ENCODE data around the gene ANKHD1.

Gene ANKHD1, protein sequence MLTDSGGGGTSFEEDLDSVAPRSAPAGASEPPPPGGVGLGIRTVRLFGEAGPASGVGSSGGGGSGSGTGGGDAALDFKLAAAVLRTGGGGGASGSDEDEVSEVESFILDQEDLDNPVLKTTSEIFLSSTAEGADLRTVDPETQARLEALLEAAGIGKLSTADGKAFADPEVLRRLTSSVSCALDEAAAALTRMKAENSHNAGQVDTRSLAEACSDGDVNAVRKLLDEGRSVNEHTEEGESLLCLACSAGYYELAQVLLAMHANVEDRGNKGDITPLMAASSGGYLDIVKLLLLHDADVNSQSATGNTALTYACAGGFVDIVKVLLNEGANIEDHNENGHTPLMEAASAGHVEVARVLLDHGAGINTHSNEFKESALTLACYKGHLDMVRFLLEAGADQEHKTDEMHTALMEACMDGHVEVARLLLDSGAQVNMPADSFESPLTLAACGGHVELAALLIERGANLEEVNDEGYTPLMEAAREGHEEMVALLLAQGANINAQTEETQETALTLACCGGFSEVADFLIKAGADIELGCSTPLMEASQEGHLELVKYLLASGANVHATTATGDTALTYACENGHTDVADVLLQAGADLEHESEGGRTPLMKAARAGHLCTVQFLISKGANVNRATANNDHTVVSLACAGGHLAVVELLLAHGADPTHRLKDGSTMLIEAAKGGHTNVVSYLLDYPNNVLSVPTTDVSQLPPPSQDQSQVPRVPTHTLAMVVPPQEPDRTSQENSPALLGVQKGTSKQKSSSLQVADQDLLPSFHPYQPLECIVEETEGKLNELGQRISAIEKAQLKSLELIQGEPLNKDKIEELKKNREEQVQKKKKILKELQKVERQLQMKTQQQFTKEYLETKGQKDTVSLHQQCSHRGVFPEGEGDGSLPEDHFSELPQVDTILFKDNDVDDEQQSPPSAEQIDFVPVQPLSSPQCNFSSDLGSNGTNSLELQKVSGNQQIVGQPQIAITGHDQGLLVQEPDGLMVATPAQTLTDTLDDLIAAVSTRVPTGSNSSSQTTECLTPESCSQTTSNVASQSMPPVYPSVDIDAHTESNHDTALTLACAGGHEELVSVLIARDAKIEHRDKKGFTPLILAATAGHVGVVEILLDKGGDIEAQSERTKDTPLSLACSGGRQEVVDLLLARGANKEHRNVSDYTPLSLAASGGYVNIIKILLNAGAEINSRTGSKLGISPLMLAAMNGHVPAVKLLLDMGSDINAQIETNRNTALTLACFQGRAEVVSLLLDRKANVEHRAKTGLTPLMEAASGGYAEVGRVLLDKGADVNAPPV (N-terminal part only)

DNA sequence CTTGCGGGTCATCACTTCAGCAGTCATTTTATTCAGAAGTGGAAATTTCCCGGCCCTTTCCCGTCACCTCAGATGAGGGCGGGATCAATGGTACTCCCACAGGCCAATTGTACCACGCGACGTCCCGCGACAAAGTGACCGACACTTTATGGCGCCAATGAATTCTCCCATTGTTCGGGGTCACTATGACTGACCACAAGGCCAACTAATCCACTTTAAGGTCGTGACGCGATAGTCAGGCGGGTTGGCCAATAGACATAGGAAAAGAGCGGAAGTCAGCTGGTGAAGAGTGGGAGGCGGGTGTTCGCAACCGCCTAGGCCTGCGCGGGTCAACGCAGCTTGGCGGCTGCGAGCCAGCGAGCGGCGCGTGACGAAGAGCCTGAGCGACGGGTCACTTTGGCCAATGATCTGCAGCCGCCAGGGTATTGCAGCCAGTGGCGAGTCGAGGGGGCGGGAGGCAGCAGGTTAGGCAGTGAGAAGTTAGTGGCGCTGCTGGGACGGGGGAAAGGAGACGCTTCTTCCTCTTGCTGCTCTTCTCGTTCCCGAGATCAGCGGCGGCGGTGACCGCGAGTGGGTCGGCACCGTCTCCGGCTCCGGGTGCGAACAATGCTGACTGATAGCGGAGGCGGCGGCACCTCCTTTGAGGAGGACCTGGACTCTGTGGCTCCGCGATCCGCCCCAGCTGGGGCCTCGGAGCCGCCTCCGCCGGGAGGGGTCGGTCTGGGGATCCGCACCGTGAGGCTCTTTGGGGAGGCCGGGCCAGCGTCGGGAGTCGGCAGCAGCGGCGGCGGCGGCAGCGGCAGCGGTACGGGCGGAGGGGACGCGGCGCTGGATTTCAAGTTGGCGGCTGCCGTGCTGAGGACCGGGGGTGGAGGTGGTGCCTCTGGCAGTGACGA, at the start of gene ANKHD1:
Gene ANKHD1 (plus strand): TSS at position 472 of the 896 bp plus-strand sequence. CDS start 135 bp downstream, at position 607.
- DNase-seq, result peak; percentile 90 to 92

DNA sequence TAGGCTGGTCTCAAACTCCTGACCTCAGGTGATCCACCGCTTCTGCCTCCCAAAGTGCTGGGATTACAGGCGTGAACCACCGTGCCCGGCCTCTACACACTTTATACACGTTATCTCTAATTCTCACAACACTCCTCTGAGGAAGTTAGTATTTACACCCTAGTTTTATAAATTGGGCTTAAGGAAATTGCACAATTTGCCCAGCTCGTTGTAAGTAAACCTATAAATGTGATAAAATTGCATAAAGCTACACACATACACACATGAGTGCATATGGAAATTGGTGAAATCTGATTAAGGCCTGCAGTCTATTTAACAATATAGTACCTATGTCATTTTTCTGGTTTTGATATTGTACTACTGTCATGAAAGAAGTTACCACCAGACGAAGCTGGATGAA, 46.1 kb upstream of the ANKHD1 start:
- DNase-seq, result no peak

DNA sequence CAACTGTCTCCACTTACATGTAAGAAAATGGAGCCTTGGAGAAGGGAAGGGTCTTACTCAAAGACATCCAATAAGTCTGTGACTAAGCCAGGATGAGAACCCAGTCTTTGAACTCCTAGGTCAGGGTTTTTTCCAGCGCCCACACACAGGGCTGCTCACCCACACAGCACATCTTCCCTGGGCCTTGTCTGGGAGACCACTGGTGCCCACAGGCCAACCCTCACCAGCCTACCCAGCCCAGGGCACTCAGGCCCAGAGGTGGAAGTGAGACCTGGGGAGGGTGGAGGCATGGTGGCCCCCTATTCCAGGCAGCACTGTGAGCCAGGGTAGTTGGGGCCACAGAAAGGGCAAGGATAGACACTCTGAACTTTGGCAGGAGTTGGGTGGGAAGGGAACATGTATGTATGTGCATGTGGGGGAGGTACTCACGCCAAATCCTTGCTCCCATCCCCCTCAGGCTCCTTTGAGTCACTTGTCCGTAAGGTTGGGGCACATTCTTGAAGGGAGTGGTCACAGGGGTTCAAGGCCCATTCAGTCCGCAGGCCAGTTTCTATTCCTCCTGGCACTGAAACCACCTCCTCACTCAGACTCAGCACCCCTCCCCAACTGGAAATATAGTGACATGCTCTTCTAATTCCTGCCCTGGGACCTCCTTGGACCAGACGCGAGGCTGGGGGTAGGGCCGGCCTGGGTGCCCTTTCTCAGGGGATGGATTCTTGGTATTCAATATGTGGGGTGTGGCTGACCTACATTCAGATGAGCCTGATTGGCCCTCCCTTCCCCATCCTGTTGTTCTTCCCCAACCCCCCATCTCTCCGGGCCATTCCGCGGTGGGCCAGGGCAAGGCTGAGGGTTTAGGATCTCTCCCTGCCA, 44.5 kb upstream of the ANKHD1 start:
- no peak for DNase-seq

DNA sequence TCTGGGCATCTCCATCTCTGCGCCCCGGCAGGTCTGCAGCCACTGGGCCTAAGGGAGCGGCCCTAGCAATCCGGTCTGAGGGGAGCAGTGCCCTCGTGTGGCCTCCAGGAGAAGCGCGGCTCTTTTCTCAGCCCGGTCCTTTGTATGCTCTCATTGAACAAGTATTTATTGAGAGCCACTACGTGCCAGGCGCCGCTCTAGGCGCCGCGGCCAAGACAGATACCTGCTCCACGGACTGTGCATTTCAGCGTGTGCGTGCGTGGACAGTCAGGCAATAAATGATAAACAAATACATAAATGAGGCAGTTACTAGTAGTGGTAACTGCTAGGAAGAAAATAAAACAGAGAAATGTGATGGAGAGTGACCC, 43.9 kb upstream of the ANKHD1 start:
- peak; percentile 69 to 74 for DNase-seq

DNA sequence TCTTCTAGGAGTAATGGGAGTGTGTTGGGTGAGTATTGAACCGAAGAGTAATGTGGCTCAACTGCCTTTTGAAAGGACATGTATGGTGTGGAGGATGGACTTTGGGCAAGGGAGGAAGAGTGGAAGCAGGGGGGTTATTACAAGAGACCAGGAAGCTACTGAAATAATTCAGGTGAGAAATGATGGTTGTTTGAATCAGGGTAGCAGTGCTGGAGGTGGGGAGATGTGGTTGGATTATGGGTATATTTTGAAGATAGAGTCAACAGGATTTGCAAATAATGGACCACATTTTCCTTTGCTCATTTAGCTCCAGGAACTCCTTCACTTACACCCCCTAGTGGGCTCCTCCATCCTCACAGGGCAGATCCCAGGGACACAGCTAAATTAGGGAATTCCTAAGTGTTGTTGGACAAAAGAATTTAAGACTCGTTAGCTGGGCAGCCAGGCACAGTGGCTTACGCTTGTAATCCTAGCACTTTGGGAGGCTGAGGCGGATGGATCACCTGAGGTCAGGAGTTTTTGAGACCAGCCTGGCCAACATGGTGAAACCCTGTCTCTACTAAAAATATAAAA, 42.8 kb upstream of the ANKHD1 start:
- no peak for DNase-seq

DNA sequence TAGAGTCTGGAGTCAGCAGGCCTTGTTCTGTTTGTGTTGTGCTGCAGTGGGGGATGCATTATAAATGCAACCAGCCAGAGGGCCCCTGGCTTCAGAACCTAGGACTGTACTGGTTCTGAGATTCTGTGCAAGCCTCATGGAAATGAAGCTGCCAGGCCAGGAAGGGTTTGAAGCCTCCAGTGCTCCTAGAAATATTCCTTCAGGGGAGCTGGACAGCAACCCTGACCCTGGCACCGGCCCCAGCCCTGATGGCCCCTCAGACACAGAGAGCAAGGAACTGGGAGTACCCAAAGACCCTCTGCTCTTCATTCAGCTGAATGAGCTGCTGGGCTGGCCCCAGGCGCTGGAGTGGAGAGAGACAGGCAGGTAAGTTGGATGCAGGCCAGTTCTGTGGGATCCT, 41.5 kb upstream of the ANKHD1 start, which contains the start of gene SLC4A9:
Gene SLC4A9 (plus strand): TSS at position 94 of the 400 bp plus-strand sequence. CDS start 43 bp downstream, at position 137.
- no peak for DNase-seq

DNA sequence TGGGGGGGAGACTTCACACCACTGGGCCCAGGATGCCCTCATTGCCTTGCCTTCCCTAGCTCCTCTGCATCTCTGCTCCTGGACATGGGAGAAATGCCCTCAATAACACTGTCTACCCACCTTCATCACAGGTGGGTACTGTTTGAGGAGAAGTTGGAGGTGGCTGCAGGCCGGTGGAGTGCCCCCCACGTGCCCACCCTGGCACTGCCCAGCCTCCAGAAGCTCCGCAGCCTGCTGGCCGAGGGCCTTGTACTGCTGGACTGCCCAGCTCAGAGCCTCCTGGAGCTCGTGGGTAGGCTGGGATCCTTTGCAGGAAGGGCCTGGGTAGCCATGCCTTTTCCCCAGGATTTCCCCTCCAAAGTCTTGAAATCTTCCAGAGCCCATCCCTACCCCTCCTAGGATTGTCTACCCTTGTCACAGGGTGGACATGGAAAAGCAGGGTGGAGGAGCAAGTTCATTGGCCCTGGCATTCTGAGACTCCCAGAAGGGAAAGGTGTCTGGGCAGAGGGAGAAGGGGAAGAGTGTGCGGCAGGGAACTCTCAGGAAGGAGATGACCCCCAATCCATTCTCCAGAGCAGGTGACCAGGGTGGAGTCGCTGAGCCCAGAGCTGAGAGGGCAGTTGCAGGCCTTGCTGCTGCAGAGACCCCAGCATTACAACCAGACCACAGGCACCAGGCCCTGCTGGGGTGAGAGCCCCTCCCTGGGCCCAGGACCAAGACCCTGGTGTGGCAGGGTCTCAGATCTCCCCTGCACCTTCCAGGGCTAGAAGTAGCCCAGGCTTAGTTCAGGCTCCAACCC, 40.8 kb upstream of the ANKHD1 start:
- no peak for DNase-seq

DNA sequence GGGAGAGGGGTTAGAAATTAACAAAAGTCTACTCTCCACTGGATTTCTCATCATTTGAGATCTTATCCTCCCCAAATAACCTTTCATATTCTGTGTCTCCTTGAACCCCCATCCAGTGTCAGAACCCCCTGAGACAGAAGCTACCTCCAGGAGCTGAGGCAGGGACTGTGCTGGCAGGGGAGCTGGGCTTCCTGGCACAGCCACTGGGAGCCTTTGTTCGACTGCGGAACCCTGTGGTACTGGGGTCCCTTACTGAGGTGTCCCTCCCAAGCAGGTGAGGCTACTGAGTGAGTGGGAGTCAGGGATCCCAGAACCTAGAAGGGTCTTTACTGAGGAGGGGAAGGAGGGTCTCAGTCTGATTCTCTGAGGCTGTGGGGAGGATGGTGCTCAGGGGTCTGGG, 39.7 kb upstream of the ANKHD1 start:
- no peak for DNase-seq

DNA sequence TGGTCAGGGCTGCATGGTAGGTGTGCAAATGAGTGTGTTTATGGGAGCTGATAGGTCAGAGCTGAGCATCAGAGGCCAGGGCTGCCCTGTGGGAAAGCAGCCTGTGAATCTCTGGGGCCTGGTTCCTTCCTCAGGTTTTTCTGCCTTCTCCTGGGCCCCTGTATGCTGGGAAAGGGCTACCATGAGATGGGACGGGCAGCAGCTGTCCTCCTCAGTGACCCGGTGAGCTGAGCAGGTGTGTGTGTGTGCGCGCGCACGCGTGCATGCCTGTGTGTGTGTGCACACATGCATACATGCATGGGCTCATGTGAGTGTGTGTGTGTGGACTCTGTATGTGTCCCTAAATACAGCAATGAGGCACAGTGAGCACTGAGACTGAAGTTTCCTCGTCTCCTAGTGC, 39.3 kb upstream of the ANKHD1 start:
- DNase-seq, result no peak

DNA sequence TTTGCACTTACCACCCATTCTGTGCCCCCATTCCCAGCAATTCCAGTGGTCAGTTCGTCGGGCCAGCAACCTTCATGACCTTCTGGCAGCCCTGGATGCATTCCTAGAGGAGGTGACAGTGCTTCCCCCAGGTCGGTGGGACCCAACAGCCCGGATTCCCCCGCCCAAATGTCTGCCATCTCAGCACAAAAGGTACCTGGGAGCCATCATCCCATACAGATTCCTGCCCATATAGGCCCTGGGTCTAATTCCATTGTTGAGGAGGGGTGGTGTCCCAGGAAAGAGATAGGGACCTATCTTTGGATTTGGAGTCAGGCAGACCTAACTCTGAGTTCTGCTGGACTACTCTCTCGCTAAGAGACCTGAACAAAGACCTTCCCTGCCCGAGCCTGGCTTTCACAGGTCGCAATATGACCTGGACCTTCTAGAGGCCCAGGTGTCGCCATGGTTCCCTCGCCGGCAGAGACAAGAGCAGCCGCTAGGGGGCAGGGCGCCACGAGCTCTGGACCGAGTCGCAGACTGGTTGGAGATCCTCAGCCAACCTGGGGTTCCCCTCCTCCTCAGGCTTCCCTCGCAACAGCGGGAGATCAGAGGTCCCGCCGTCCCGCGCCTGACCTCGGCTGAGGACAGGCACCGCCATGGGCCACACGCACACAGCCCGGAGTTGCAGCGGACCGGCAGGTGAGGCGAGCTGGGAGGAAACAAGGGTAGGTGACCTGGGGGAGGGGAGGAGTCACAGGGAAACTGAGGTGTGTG, 38.6 kb upstream of the ANKHD1 start:
- DNase-seq, result peak; percentile 89 to 92

DNA sequence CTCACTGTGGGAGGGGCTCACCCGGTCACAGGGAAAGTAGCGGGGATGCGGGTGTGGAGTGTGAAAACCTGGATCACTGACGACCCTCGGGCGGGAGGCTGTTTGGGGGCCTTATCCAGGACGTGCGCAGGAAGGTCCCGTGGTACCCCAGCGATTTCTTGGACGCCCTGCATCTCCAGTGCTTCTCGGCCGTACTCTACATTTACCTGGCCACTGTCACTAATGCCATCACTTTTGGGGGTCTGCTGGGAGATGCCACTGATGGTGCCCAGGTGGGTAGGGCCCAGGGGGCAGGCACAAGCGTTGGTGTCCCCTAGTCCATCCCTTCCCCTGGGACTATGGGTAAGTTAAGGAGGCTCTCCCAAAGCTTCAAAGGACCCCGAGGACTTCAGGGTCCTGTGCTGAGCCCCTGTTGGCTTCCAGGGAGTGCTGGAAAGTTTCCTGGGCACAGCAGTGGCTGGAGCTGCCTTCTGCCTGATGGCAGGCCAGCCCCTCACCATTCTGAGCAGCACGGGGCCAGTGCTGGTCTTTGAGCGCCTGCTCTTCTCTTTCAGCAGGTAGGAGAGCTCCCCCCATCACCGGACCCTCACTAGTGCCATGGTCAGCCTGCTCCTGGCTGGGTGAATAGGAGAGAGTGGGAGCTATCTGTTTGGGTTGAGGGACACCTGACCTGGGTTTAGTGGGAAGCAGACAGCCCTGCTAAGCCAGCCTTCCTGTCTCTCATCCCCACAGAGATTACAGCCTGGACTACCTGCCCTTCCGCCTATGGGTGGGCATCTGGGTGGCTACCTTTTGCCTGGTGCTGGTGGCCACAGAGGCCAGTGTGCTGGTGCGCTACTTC, 37.8 kb upstream of the ANKHD1 start:
- DNase-seq, result no peak

DNA sequence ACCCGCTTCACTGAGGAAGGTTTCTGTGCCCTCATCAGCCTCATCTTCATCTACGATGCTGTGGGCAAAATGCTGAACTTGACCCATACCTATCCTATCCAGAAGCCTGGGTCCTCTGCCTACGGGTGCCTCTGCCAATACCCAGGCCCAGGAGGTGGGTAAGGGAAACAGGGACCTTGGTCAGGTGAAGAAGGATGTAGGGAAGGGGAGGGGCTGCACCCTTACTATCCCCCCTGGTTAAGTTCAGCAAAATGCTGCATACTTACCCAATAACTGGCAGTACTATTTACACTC, 37.2 kb upstream of the ANKHD1 start:
- no peak for DNase-seq

DNA sequence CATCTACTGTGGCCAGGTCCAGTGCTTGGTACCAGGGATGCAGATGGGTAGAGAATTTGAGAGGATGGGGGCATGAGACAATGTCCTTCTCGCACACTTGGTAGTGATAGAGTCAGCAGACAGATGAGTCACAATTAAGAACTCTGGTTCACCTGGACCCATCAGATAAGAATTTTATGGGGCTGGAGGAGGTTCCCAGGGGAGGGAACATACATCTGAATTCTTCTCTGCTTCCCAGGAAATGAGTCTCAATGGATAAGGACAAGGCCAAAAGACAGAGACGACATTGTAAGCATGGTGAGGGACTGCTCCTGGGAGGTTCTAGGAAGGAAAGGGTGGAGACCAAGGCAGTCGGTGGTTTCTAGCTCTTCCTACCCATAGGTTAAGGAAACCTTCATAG, 36.4 kb upstream of the ANKHD1 start:
- no peak for DNase-seq

DNA sequence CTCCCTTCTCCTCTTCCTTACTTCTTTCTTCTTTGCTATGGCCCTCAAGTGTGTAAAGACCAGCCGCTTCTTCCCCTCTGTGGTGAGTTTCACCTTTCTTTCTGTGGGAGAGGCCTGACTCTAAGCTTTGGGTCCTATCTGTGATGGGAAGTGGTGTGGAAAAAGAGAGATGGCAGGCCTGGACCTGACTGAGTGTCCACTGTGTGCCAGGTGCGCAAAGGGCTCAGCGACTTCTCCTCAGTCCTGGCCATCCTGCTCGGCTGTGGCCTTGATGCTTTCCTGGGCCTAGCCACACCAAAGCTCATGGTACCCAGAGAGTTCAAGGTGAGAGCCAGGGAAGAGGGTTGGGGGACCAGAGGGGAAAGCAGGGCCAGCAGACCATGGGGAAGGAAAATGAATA, 35.7 kb upstream of the ANKHD1 start:
- no peak for DNase-seq

DNA sequence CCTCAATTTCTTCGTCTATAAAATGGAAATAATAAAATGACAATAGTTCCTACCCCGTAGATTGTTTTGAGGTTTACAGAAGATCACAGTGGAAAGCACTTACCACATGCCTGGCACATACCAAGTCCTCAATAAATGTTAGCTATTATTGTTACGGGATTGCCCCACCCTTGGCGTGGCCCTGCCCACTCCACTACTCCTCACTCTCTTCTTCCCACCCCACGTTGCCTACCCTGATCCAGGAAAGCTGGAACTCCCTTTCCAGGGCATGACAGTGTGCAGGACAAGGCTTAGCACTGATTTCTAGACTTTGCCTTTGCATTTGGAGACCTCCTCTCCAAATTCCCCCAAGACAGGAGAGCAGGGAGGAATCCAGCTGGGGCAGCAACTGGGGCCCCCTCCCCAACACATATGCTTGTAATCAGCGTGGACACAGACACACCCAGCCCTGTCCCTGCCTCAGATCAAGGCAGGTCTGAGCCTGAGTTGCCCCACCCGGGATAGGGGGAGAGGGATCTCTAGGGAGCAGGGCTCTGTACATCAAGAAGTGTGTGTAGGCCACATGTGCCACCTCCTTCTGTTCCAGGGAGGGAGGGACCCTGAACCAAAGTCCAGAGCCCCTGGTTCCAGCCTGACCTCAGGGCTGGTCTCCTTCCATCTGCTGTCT, 34.9 kb upstream of the ANKHD1 start:
- DNase-seq, result no peak

DNA sequence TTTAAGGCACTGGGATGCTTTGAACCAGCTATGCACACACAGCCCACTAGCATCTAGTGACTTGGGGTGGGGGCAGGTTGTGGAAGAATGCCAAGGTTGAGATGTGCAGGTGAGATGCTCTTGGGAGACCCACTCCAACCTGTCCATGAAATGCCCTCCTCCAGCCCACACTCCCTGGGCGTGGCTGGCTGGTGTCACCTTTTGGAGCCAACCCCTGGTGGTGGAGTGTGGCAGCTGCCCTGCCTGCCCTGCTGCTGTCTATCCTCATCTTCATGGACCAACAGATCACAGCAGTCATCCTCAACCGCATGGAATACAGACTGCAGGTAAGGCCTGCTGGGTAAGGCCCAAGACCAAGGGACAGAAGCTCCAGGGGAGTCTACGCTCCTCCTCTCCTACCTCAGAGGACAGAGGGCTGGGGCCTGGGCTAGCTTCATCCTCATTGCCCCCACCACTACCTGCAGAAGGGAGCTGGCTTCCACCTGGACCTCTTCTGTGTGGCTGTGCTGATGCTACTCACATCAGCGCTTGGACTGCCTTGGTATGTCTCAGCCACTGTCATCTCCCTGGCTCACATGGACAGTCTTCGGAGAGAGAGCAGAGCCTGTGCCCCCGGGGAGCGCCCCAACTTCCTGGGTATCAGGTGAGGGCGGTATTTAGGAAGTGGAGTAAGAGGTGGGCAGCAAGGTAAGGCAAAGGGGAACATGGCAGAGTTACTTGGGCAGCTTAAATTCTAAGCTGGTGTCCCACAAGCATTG, 34.2 kb upstream of the ANKHD1 start:
- no peak for DNase-seq

Data from stimulated activated CD4-positive, alpha-beta T cell treated with anti-CD3 and anti-CD28 coated beads, Interleukin-2, amount 100 ng/mL, for 48 hours (primary cell).